ENCODE data around the gene CYP39A1.

The CYP39A1 gene, protein sequence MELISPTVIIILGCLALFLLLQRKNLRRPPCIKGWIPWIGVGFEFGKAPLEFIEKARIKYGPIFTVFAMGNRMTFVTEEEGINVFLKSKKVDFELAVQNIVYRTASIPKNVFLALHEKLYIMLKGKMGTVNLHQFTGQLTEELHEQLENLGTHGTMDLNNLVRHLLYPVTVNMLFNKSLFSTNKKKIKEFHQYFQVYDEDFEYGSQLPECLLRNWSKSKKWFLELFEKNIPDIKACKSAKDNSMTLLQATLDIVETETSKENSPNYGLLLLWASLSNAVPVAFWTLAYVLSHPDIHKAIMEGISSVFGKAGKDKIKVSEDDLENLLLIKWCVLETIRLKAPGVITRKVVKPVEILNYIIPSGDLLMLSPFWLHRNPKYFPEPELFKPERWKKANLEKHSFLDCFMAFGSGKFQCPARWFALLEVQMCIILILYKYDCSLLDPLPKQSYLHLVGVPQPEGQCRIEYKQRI

DNA sequence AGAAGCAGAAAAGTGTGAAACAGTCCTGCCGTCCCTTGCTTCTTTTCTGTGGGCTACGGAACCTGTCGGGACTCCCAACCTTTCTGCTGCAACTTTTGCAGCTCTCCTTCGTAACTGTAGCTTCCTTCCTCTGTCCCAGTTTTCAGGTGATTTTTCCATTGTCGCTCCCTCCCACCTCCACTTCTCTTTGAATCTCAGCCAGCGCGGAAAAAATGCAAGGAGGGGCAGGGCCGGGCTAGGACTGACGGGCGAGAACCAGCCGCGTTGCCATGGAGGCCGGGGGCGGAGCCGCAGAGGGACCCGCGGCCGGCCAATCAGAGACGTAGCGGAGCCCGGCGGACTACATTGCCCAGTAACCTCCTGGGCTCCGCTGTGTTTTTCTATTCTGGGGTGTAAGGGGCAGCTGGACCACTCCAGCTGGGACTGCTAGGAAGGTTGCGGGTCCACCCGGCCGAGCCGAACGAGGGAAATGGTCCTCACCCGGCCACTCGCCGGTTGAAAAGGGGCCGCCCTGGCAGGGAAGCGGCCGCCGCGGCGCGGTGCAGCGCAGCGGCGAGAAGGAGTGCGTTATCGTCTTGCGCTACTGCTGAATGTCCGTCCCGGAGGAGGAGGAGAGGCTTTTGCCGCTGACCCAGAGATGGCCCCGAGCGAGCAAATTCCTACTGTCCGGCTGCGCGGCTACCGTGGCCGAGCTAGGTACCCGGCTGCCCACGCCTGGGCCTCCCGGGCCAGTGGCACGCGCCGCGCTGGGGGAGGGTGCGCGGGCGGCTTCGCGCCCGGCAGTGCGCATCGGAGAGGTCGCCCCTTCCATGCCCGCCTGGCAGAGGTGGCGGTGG is at the start of gene CYP39A1, which contains the start of gene SLC25A27:
Gene CYP39A1, minus strand, starts transcription at position 216 of the 836 bp plus-strand sequence. CDS start 236 bp downstream, outside the sequence.
Gene SLC25A27, plus strand, starts transcription at position 373 of the 836 bp plus-strand sequence. Its CDS starts 218 bp downstream, at position 591.
- Histone ChIP-seq H3K27ac (ENCODE audit: low read depth, low read length) (peak within 1 kb of the TSS; percentile 76), H3F3A (ENCODE audit: control insufficient read depth, insufficient read depth) (peaks cover 3% of the 10 kb centered on the region), H3K4me1 (ENCODE audit: control insufficient read depth, low read length) (peaks cover 36% of the 10 kb centered on the region), H4K20me1 (ENCODE audit: control insufficient read depth, insufficient read depth, low read depth, low read length) (no peaks in the 10 kb centered on the region), H3K9me3 (ENCODE audit: control insufficient read depth, insufficient read depth, low read length) (no peaks in the 10 kb centered on the region), H3K9me2 (replicated peaks; ENCODE audit: control insufficient read depth, low read length) (no peaks in the 10 kb centered on the region), H3K27me3 (ENCODE audit: control insufficient read depth, low read length) (no peaks in the 10 kb centered on the region), H3K36me3 (ENCODE audit: control insufficient read depth, low read length) (peaks cover 41% of the 10 kb centered on the region), H3K4me2 (ENCODE audit: low read length) (peak within 1 kb of the TSS; percentile 83), H3K79me2 (ENCODE audit: control insufficient read depth, low read length) (peaks cover 72% of the 10 kb centered on the region), H3K4me3 (ENCODE audit: low read length) (peak within 1 kb of the TSS; percentile 88)
- TF ChIP-seq EZH2phosphoT487 (IDR thresholded peaks at IDR 0.05; ENCODE audit: borderline replicate concordance, low read length) = no peak
- TF ChIP-seq, protein P1, sequence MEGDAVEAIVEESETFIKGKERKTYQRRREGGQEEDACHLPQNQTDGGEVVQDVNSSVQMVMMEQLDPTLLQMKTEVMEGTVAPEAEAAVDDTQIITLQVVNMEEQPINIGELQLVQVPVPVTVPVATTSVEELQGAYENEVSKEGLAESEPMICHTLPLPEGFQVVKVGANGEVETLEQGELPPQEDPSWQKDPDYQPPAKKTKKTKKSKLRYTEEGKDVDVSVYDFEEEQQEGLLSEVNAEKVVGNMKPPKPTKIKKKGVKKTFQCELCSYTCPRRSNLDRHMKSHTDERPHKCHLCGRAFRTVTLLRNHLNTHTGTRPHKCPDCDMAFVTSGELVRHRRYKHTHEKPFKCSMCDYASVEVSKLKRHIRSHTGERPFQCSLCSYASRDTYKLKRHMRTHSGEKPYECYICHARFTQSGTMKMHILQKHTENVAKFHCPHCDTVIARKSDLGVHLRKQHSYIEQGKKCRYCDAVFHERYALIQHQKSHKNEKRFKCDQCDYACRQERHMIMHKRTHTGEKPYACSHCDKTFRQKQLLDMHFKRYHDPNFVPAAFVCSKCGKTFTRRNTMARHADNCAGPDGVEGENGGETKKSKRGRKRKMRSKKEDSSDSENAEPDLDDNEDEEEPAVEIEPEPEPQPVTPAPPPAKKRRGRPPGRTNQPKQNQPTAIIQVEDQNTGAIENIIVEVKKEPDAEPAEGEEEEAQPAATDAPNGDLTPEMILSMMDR (IDR thresholded peaks at IDR 0.05; ENCODE audit: low read depth, low read length, poor library complexity, severe bottlenecking) = no peak

DNA sequence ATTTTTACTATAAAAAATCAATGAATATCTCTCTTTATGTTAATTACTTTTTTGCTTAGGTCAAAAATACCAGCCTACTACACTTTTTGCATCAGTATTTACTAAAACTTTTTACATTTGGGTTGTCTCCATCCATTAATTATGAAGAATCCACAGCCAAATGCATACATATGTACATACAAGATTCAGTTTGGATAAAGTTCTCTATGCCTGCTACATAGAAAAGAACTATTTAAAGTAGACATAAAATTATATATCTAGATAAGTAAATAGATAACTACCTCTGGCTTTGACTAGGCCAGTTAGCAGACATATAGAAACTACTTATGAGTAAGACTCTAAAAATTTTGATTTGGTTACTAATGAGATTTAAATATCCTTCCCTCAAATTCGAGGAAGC is 47.4 kb upstream of the CYP39A1 start:
- TF ChIP-seq, protein P1 (IDR thresholded peaks at IDR 0.05; ENCODE audit: low read depth, low read length, poor library complexity, severe bottlenecking) = no peak
- no peak for TF ChIP-seq EZH2phosphoT487 (IDR thresholded peaks at IDR 0.05; ENCODE audit: borderline replicate concordance, low read length)
- Histone ChIP-seq H3K9me3 (ENCODE audit: control insufficient read depth, insufficient read depth, low read length) (no peaks in the 10 kb centered on the region), H3K4me1 (ENCODE audit: control insufficient read depth, low read length) (peaks cover 3% of the 10 kb centered on the region; the same call in 1 of the 2 replicates), H3K4me3 (ENCODE audit: low read length) (no peak overlapping the region), H3K36me3 (ENCODE audit: control insufficient read depth, low read length) (no peaks in the 10 kb centered on the region), H3K27ac (ENCODE audit: low read depth, low read length) (no peak overlapping the region), H3K4me2 (ENCODE audit: low read length) (no peak overlapping the region), H3K27me3 (ENCODE audit: control insufficient read depth, low read length) (no peaks in the 10 kb centered on the region), H3K9me2 (replicated peaks; ENCODE audit: control insufficient read depth, low read length) (no peaks in the 10 kb centered on the region), H3F3A (ENCODE audit: control insufficient read depth, insufficient read depth) (no peaks in the 10 kb centered on the region), H3K79me2 (ENCODE audit: control insufficient read depth, low read length) (no peaks in the 10 kb centered on the region), H4K20me1 (ENCODE audit: control insufficient read depth, insufficient read depth, low read depth, low read length) (no peaks in the 10 kb centered on the region)

DNA sequence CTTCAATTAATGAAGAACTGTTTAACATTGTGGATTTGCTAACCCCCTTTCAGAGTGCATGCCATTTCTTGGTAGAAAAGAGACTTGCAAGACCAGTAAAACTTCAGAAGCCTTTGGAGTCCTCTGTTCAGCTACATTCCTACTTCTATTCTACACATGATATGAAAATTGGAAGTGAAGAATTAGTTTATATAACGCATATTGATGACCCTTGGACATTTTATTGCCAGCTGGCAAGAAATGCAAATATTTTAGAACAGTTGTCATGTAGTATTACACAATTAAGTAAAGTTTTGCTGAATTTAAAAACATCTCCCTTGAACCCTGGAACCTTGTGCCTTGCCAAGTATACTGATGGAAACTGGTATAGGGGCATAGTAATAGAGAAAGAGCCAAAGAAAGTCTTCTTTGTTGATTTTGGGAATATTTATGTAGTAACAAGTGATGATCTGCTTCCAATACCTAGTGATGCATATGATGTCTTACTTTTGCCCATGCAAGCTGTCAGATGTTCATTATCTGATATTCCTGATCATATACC is 38.4 kb upstream of the CYP39A1 start:
- Histone ChIP-seq H3K9me3 (ENCODE audit: control insufficient read depth, insufficient read depth, low read length) (peaks cover 5% of the 10 kb centered on the region; the same call in 1 of the 2 replicates), H4K20me1 (ENCODE audit: control insufficient read depth, insufficient read depth, low read depth, low read length) (no peaks in the 10 kb centered on the region), H3K4me2 (ENCODE audit: low read length) (no peak overlapping the region), H3K27me3 (ENCODE audit: control insufficient read depth, low read length) (no peaks in the 10 kb centered on the region), H3K36me3 (ENCODE audit: control insufficient read depth, low read length) (no peaks in the 10 kb centered on the region), H3F3A (ENCODE audit: control insufficient read depth, insufficient read depth) (no peaks in the 10 kb centered on the region), H3K27ac (ENCODE audit: low read depth, low read length) (no peak overlapping the region), H3K79me2 (ENCODE audit: control insufficient read depth, low read length) (no peaks in the 10 kb centered on the region), H3K4me1 (ENCODE audit: control insufficient read depth, low read length) (no peaks in the 10 kb centered on the region), H3K9me2 (replicated peaks; ENCODE audit: control insufficient read depth, low read length) (no peaks in the 10 kb centered on the region), H3K4me3 (ENCODE audit: low read length) (no peak overlapping the region)
- TF ChIP-seq, protein P1 (IDR thresholded peaks at IDR 0.05; ENCODE audit: low read depth, low read length, poor library complexity, severe bottlenecking) = no peak
- no peak for TF ChIP-seq EZH2phosphoT487 (IDR thresholded peaks at IDR 0.05; ENCODE audit: borderline replicate concordance, low read length)

Data from DOHH2 (cell line).